Neural progenitor cell (in vitro differentiated cells): Measurements from ENCODE around the gene ZBTB46. TPM values are rescaled to one million over a fixed set of nuclear protein-coding genes. Genes with fewer than 3 reads are reported as not detected.
A peak's percentile ranks its signal among the peaks of the same experiment; 100 is the strongest.

Experiments
- DNase-seq: peaks from one replicate; pipeline ENCODE4 v3.0.0-alpha.2; 2016; ENCODE audit warnings: low spot score
- H2AFZ ChIP-seq: fragments of 200-600 bp; sonication (generic); replicated peaks from 2 replicates; pipeline ENCODE4 v1.6.1; 2016; ENCODE audit warnings: antibody characterized with exemption
- H3F3A ChIP-seq: fragments of 200-600 bp; sonication (generic); 2 replicates; pipeline ENCODE4 v1.6.1; 2016; ENCODE audit warnings: antibody characterized with exemption, low read depth
- H3K27ac ChIP-seq: fragments of 200-600 bp; sonication (generic); 2 replicates; pipeline ENCODE4 v1.5.1; 2016; ENCODE audit warnings: mild to moderate bottlenecking
- H3K27me3 ChIP-seq: fragments of 200-600 bp; sonication (generic); 2 replicates; pipeline ENCODE4 v1.6.1; 2016; ENCODE audit warnings: mild to moderate bottlenecking, moderate library complexity
- H3K36me3 ChIP-seq: fragments of 200-600 bp; sonication (generic); 2 replicates; pipeline ENCODE4 v1.5.1; 2016
- H3K4me1 ChIP-seq: fragments of 200-600 bp; sonication (generic); 2 replicates; pipeline ENCODE4 v1.6.1; 2016; ENCODE audit warnings: mixed run types
- H3K4me2 ChIP-seq: fragments of 200-600 bp; sonication (generic); 2 replicates; pipeline ENCODE4 v1.6.1; 2016
- H3K4me3 ChIP-seq: fragments of 200-600 bp; sonication (generic); 2 replicates; pipeline ENCODE4 v1.5.1; 2016
- H3K79me2 ChIP-seq: fragments of 200-600 bp; sonication (generic); 2 replicates; pipeline ENCODE4 v1.6.1; 2016; ENCODE audit warnings: low read depth
- H3K9ac ChIP-seq: fragments of 200-600 bp; sonication (generic); 2 replicates; pipeline ENCODE4 v1.6.1; 2016
- H3K9me3 ChIP-seq: fragments of 200-600 bp; sonication (generic); 2 replicates; pipeline ENCODE4 v1.5.1; 2016; ENCODE audit warnings: low read depth
- H4K20me1 ChIP-seq: fragments of 200-600 bp; sonication (generic); 2 replicates; pipeline ENCODE4 v1.6.1; 2016; ENCODE audit warnings: low read depth
- H3K27ac Mint-ChIP-seq: 3 replicates; pipeline ENCODE4 v1.8.0; 2021; ENCODE audit warnings: mixed read lengths
- H3K27me3 Mint-ChIP-seq: 2 replicates; pipeline ENCODE4 v1.8.0; 2022; ENCODE audit warnings: low read depth, mild to moderate bottlenecking, inconsistent platforms, moderate library complexity, mixed read lengths; ENCODE audit not compliant: insufficient read depth
- H3K36me3 Mint-ChIP-seq: 3 replicates; pipeline ENCODE4 v1.8.0; 2021; ENCODE audit warnings: mixed read lengths
- H3K4me1 Mint-ChIP-seq: 3 replicates; pipeline ENCODE4 v1.8.0; 2021; ENCODE audit warnings: mixed read lengths
- H3K4me3 Mint-ChIP-seq: 3 replicates; pipeline ENCODE4 v1.8.0; 2021; ENCODE audit warnings: mild to moderate bottlenecking, moderate library complexity, mixed read lengths
- H3K9me3 Mint-ChIP-seq: 3 replicates; pipeline ENCODE4 v1.8.0; 2020; ENCODE audit warnings: mixed read lengths
- EZH2 ChIP-seq: fragments of 200-600 bp; sonication (generic); IDR thresholded peaks from 2 replicates; pipeline ENCODE4 v1.6.1; 2017; ENCODE audit warnings: antibody characterized with exemption, mild to moderate bottlenecking, moderate library complexity
- EZH2phosphoT487 ChIP-seq: fragments of 200-600 bp; sonication (generic); IDR thresholded peaks from 2 replicates; pipeline ENCODE4 v1.6.1; 2017; ENCODE audit warnings: antibody characterized with exemption
- total RNA-seq: library from RNA; depleted of rRNA; stranded (reverse); fragments of >200 nt; gene quantifications from 2 replicates; pipeline ENCODE4 v1.2.3, GENCODE V29; 2015; ENCODE audit warnings: low replicate concordance
- TF ChIP-seq, protein P1 (sequence below): fragments of 200-600 bp; sonication (generic); IDR thresholded peaks from 2 replicates; pipeline ENCODE4 v1.5.1; 2017; ENCODE audit warnings: antibody characterized with exemption, mild to moderate bottlenecking

ZBTB46 gene
- total RNA-seq, 1 donor from 2014 or later = 8.1 TPM

DNA sequence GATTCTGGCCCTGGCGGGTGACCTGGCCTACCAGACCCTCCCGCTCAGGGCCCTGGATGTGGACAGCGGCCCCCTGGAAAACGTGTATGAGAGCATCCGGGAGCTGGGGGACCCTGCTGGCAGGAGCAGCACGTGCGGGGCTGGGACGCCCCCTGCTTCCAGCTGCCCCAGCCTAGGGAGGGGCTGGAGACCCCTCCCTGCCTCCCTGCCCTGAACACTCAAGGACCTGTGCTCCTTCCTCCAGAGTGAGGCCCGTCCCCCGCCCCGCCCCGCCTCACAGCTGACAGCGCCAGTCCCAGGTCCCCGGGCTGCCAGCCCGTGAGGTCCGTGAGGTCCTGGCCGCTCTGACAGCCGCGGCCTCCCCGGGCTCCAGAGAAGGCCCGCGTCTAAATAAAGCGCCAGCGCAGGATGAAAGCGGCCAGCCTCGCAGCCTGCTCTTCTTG lies 92.4 kb downstream of the ZBTB46 start:
- H4K20me1 ChIP-seq = peaks cover 52% of the 10 kb centered on the region
- no peak overlapping the region for H3K27ac ChIP-seq
- no peak overlapping the region for H2AFZ ChIP-seq
- Mint-ChIP-seq H3K27ac (no peak overlapping the region), H3K9me3 (no peaks in the 10 kb centered on the region), H3K36me3 (no peaks in the 10 kb centered on the region), H3K4me3 (peak overlapping the region; percentile 35), H3K27me3 (peaks cover 4% of the 10 kb centered on the region), H3K4me1 (no peaks in the 10 kb centered on the region)
- H3K79me2 ChIP-seq = peaks cover 8% of the 10 kb centered on the region
- peaks cover 33% of the 10 kb centered on the region for H3K4me1 ChIP-seq
- H3K4me2 ChIP-seq = peak overlapping the region; percentile 77
- peak overlapping the region; percentile 55 for H3K4me3 ChIP-seq
- peak; percentile 90 for DNase-seq
- peaks cover 40% of the 10 kb centered on the region for H3F3A ChIP-seq
- TF ChIP-seq EZH2 = no peak
- TF ChIP-seq, protein P1, sequence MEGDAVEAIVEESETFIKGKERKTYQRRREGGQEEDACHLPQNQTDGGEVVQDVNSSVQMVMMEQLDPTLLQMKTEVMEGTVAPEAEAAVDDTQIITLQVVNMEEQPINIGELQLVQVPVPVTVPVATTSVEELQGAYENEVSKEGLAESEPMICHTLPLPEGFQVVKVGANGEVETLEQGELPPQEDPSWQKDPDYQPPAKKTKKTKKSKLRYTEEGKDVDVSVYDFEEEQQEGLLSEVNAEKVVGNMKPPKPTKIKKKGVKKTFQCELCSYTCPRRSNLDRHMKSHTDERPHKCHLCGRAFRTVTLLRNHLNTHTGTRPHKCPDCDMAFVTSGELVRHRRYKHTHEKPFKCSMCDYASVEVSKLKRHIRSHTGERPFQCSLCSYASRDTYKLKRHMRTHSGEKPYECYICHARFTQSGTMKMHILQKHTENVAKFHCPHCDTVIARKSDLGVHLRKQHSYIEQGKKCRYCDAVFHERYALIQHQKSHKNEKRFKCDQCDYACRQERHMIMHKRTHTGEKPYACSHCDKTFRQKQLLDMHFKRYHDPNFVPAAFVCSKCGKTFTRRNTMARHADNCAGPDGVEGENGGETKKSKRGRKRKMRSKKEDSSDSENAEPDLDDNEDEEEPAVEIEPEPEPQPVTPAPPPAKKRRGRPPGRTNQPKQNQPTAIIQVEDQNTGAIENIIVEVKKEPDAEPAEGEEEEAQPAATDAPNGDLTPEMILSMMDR = no peak
- TF ChIP-seq EZH2phosphoT487 = no peak
- H3K36me3 ChIP-seq = no peaks in the 10 kb centered on the region
- no peaks in the 10 kb centered on the region for H3K9me3 ChIP-seq
- H3K9ac ChIP-seq = no peak overlapping the region
- H3K27me3 ChIP-seq = peaks cover 24% of the 10 kb centered on the region

DNA sequence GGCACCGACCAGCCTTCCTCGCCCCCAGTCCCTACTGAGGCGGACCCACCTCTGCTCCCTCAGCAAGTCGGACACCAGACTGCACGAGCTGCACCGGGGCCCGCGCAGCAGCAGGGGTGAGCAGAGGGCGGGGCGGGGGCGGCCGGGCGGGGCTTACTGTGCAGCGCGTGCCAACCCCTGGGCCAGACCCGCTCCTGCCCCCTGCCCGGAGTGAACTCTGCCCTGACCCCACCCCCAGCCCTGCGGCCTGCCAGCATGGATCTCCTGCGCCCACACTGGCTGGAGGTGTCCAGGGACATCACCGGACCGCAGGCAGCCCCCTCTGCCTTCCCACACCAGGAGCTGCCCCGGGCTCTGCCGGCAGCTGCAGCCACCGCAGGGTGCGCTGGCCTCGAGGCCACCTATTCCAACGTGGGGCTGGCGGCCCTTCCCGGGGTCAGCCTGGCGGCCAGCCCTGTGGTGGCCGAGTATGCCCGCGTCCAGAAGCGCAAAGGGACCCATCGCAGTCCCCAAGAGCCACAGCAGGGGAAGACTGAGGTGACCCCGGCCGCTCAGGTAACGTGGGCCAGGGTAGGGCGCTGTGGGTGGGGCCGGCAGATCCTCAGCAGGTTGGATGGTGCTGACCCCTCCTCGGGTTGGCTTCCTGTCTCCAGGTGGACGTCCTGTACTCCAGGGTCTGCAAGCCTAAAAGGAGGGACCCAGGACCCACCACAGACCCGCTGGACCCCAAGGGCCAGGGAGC lies 92.9 kb downstream of the ZBTB46 start:
- DNase-seq = peak; percentile 54
- Histone ChIP-seq H3K27me3 (peaks cover 24% of the 10 kb centered on the region), H3K4me3 (peak overlapping the region; percentile 55), H3K36me3 (no peaks in the 10 kb centered on the region), H4K20me1 (peaks cover 52% of the 10 kb centered on the region), H3K79me2 (peaks cover 8% of the 10 kb centered on the region), H3K9me3 (no peaks in the 10 kb centered on the region), H3F3A (peaks cover 34% of the 10 kb centered on the region), H3K4me1 (peaks cover 33% of the 10 kb centered on the region), H3K27ac (no peak overlapping the region), H2AFZ (no peak overlapping the region), H3K9ac (no peak overlapping the region), H3K4me2 (peak overlapping the region; percentile 77)
- Mint-ChIP-seq H3K9me3 (no peaks in the 10 kb centered on the region), H3K36me3 (no peaks in the 10 kb centered on the region), H3K27me3 (peaks cover 2% of the 10 kb centered on the region), H3K4me1 (no peaks in the 10 kb centered on the region), H3K4me3 (peak overlapping the region; percentile 13), H3K27ac (no peak overlapping the region)
- TF ChIP-seq EZH2 = no peak
- TF ChIP-seq EZH2phosphoT487 = no peak
- TF ChIP-seq, protein P1 = no peak

DNA sequence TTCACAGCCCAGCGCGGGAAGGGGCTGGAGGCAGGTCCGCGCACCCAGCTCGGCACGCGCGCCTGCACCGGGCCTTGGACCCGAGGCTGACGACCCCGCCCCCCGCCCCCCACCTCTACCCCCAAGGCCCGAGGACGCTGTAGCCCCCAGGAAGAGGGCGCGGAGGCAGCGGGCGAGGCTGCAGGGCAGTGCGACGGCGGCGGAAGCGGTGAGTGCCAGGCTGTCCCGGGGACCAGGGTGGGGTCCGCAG lies 93.4 kb downstream of the ZBTB46 start:
- H4K20me1 ChIP-seq = peaks cover 52% of the 10 kb centered on the region
- H3K9ac ChIP-seq = no peak overlapping the region
- H3K4me3 ChIP-seq = peak overlapping the region; percentile 55
- peaks cover 33% of the 10 kb centered on the region for H3K4me1 ChIP-seq
- H3K4me3 Mint-ChIP-seq = no peak overlapping the region
- peak; percentile 55 for DNase-seq
- H3F3A ChIP-seq = peaks cover 34% of the 10 kb centered on the region
- no peaks in the 10 kb centered on the region for H3K9me3 ChIP-seq
- H3K27me3 Mint-ChIP-seq = peaks cover 2% of the 10 kb centered on the region
- H3K27me3 ChIP-seq = peaks cover 24% of the 10 kb centered on the region
- no peaks in the 10 kb centered on the region for H3K9me3 Mint-ChIP-seq
- H3K36me3 Mint-ChIP-seq = no peaks in the 10 kb centered on the region
- no peak overlapping the region for H3K27ac Mint-ChIP-seq
- H3K4me2 ChIP-seq = peak overlapping the region; percentile 77
- H3K36me3 ChIP-seq = no peaks in the 10 kb centered on the region
- H3K27ac ChIP-seq = no peak overlapping the region
- no peaks in the 10 kb centered on the region for H3K4me1 Mint-ChIP-seq
- no peak overlapping the region for H2AFZ ChIP-seq
- TF ChIP-seq EZH2 = no peak
- no peak for TF ChIP-seq EZH2phosphoT487
- TF ChIP-seq, protein P1 = no peak
- peaks cover 8% of the 10 kb centered on the region for H3K79me2 ChIP-seq
